Fibroblast of lung (primary cell): Measurements from ENCODE around the gene ITIH4.

Source experiments
- CTCF ChIP-seq, 2 donors: IDR thresholded peaks in 1 of 2; conservative IDR thresholded peaks in 1 of 2; 1 replicate in 1 of 2; 2 replicates in 1 of 2; pipeline ENCODE4 v1.5.1; 2011 to 2012; ENCODE audit warnings: low read length in 2 of 2, control low read depth in 1 of 2, inconsistent platforms in 1 of 2, low read depth in 1 of 2, mild to moderate bottlenecking in 1 of 2
- EZH2 ChIP-seq: IDR thresholded peaks from 2 replicates; pipeline ENCODE4 v1.5.1; 2012; ENCODE audit warnings: low read length, control low read depth, mild to moderate bottlenecking; ENCODE audit errors: missing control alignments

- TF ChIP-seq CTCF (conservative IDR thresholded peaks at IDR 0.05 in 1 of 2, IDR thresholded peaks at IDR 0.05 in 1 of 2; ENCODE audit: low read depth in 1 of 2, low read length in 2 of 2): no peak
- no peak for TF ChIP-seq EZH2
These were observed 49.1 kb upstream of the ITIH4 start for GRCh38 chr3:52879581-52879980.
